HepG2 (cell line): Measurements from ENCODE around the gene CAB39. TPM values are rescaled to one million over a fixed set of nuclear protein-coding genes. Genes with fewer than 3 reads are reported as not detected.

Source experiments
- ARHGAP35 ChIP-seq: sonication (generic); formaldehyde crosslinking; IDR thresholded peaks from 2 replicates; pipeline ENCODE4 v1.9.0; 2022; ENCODE audit warnings: mild to moderate bottlenecking, inconsistent platforms, moderate library complexity, missing genetic modification reagents, borderline replicate concordance
- ASH2L ChIP-seq: fragments of 300-600, 200-600 bp; sonication (generic); IDR thresholded peaks from 2 replicates; pipeline ENCODE4 v1.7.0; 2017; ENCODE audit warnings: low read depth, mild to moderate bottlenecking, moderate library complexity, mixed read lengths, low read length; ENCODE audit not compliant: insufficient read length
- ATF4 ChIP-seq, 2 experiments: fragments of 450-650 bp in 1 of 2; sonication (generic) in 1 of 2; formaldehyde crosslinking; IDR thresholded peaks; 2 replicates each; pipeline versions ENCODE4 v1.5.0 to v1.8.0; 2020 to 2022; ENCODE audit warnings: mild to moderate bottlenecking in 1 of 2, missing genetic modification reagents in 1 of 2
- CBX5 ChIP-seq: sonication (generic); formaldehyde crosslinking; IDR thresholded peaks from 2 replicates; pipeline ENCODE4 v1.4.0; 2020; ENCODE audit warnings: missing genetic modification reagents, borderline replicate concordance
- DNMT1 ChIP-seq: sonication (generic); formaldehyde crosslinking; IDR thresholded peaks from 2 replicates; pipeline ENCODE4 v1.5.1; 2020; ENCODE audit warnings: mild to moderate bottlenecking, missing genetic modification reagents
- E2F2 ChIP-seq: sonication (generic); formaldehyde crosslinking; IDR thresholded peaks from 2 replicates; pipeline ENCODE4 v1.4.0; 2020; ENCODE audit warnings: missing genetic modification reagents, borderline replicate concordance
- GPN1 ChIP-seq: sonication (generic); formaldehyde crosslinking; IDR thresholded peaks from 2 replicates; pipeline ENCODE4 v1.5.1; 2020; ENCODE audit warnings: missing genetic modification reagents, borderline replicate concordance
- GTF3A ChIP-seq: sonication (generic); formaldehyde crosslinking; conservative IDR thresholded peaks from 2 replicates; pipeline ENCODE4 v1.4.0; 2020; ENCODE audit warnings: mild to moderate bottlenecking, missing genetic modification reagents
- HNF4G ChIP-seq, 2 experiments: sonication (generic) in 1 of 2; formaldehyde crosslinking in 1 of 2; IDR thresholded peaks; 2 replicates each; pipeline versions ENCODE4 v1.4.0 to v1.6.1; 2011 to 2020; ENCODE audit warnings: borderline replicate concordance in 2 of 2, low read depth in 2 of 2, mild to moderate bottlenecking in 2 of 2, low read length in 1 of 2, missing genetic modification reagents in 1 of 2, moderate library complexity in 1 of 2
- KLF16 ChIP-seq, 2 experiments: sonication (generic) in 1 of 2; formaldehyde crosslinking in 1 of 2; IDR thresholded peaks; 2 replicates each; pipeline versions ENCODE4 v1.6.1 to v1.8.0; 2016 to 2023; ENCODE audit warnings: missing genetic modification reagents in 2 of 2, missing compliant biosample characterization in 1 of 2
- LCORL ChIP-seq, 2 experiments: fragments of 450-650 bp in 1 of 2; sonication (generic) in 1 of 2; formaldehyde crosslinking in 1 of 2; IDR thresholded peaks; 2 replicates each; pipeline versions ENCODE4 v1.5.0 to v1.6.1; 2017 to 2020; ENCODE audit warnings: antibody characterized with exemption in 1 of 2, missing genetic modification reagents in 1 of 2
- MLXIP ChIP-seq: sonication (generic); formaldehyde crosslinking; IDR thresholded peaks from 2 replicates; pipeline ENCODE4 v1.9.0; 2021; ENCODE audit warnings: missing genetic modification reagents, borderline replicate concordance
- NR3C1 ChIP-seq: sonication (generic); formaldehyde crosslinking; IDR thresholded peaks from 2 replicates; pipeline ENCODE4 v1.4.0; 2020; ENCODE audit warnings: missing genetic modification reagents
- PAXIP1 ChIP-seq: sonication (generic); formaldehyde crosslinking; conservative IDR thresholded peaks from 2 replicates; pipeline ENCODE4 v1.4.0; 2020; ENCODE audit warnings: mild to moderate bottlenecking, missing genetic modification reagents, moderate library complexity
- TP53 ChIP-seq: sonication (generic); formaldehyde crosslinking; conservative IDR thresholded peaks from 2 replicates; pipeline ENCODE4 v1.4.0; 2020; ENCODE audit warnings: missing genetic modification reagents
- ZNF230 ChIP-seq: sonication (generic); formaldehyde crosslinking; IDR thresholded peaks from 2 replicates; pipeline ENCODE4 v1.4.0; 2020; ENCODE audit warnings: mild to moderate bottlenecking, missing genetic modification reagents
- ZNF761 ChIP-seq: sonication (generic); formaldehyde crosslinking; conservative IDR thresholded peaks from 2 replicates; pipeline ENCODE4 v1.4.0; 2020; ENCODE audit warnings: mild to moderate bottlenecking, missing genetic modification reagents
- ZNF784 ChIP-seq: sonication (generic); formaldehyde crosslinking; IDR thresholded peaks from 2 replicates; pipeline ENCODE4 v1.5.1; 2020; ENCODE audit warnings: missing genetic modification reagents, mild to moderate bottlenecking, borderline replicate concordance
- ZSCAN29 ChIP-seq: sonication (generic); formaldehyde crosslinking; conservative IDR thresholded peaks from 2 replicates; pipeline ENCODE4 v1.4.0; 2020; ENCODE audit warnings: mild to moderate bottlenecking, missing genetic modification reagents
- polyA plus RNA-seq, 8 experiments: library from polyadenylated mRNA; depleted of rRNA in 3 of 8; stranded (reverse) in 7 of 8; unstranded in 1 of 8; fragments of >200 nt; fragmentation: Illumina TruSeq in 4 of 8; extraction: Trizol in 4 of 8; gene quantifications; 2 replicates each; pipeline versions ENCODE4 v1.2.1 to v1.2.3, GENCODE V29; 2011 to 2016; ENCODE audit warnings: low read depth in 4 of 8, missing spikeins in 1 of 8, mixed read lengths in 1 of 8; ENCODE audit not compliant: insufficient read depth in 1 of 8
- total RNA-seq, 5 experiments: library from RNA; depleted of rRNA; stranded (reverse); fragments of >200 nt; fragmentation: Illumina TruSeq; extraction: Trizol; gene quantifications; 2 replicates each; pipeline ENCODE4 v1.2.3, GENCODE V29; 2016; ENCODE audit warnings: low read depth in 1 of 5

Gene CAB39
- total and polyA plus RNA-seq, 2 of the 13 experiments (the other 11 are each of a cell fraction or from before 2014, with no cell fraction given): 19.3 to 45.3 TPM

GRCh38 chr2:230738924-230739323 is 26.3 kb downstream of the CAB39 start (continued):
- peak; percentile 94 for TF ChIP-seq PAXIP1 (CRISPR knock-in tag)
- TF ChIP-seq KLF16 (CRISPR knock-in tag; IDR thresholded peaks at IDR 0.05): 0 out of 4 replicates have a peak, but pooled peaks of 1 of the 2 experiments have one; percentile 39
- TF ChIP-seq MLXIP (CRISPR knock-in tag): no peak
- TF ChIP-seq GPN1 (CRISPR knock-in tag): no peak
- no peak for TF ChIP-seq ZNF230 (CRISPR knock-in tag)
- TF ChIP-seq HNF4G (IDR thresholded peaks at IDR 0.05; ENCODE audit: borderline replicate concordance, low read depth, low read length): no peak
- no peak for TF ChIP-seq HNF4G (CRISPR knock-in tag; IDR thresholded peaks at IDR 0.05; ENCODE audit: borderline replicate concordance, low read depth)
- TF ChIP-seq TP53 (CRISPR knock-in tag): no peak
- no peak for TF ChIP-seq DNMT1 (CRISPR knock-in tag)
- TF ChIP-seq ARHGAP35: no peak
- no peak for TF ChIP-seq ZSCAN29 (CRISPR knock-in tag)
- TF ChIP-seq LCORL (IDR thresholded peaks at IDR 0.05): no peak
- no peak for TF ChIP-seq LCORL (CRISPR knock-in tag; IDR thresholded peaks at IDR 0.05)
- TF ChIP-seq ATF4 (CRISPR knock-in tag; IDR thresholded peaks at IDR 0.05): peak in 1 of 2 experiments; percentile 27; a peak in 2 of 4 replicates
- no peak for TF ChIP-seq NR3C1
- no peak for TF ChIP-seq ZNF761 (CRISPR knock-in tag)
- TF ChIP-seq GTF3A (CRISPR knock-in tag): no peak
- no peak for TF ChIP-seq E2F2
- 0 out of 2 replicates have a peak, but pooled peaks have one; percentile 59 for TF ChIP-seq ZNF784 (CRISPR knock-in tag)
- TF ChIP-seq CBX5 (CRISPR knock-in tag): no peak
- peak; percentile 70 for TF ChIP-seq ASH2L
